GM12892 (cell line): ENCODE results near the gene TAOK3.

Experiments
- POLR2A ChIP-seq: IDR thresholded peaks from 2 replicates; pipeline ENCODE4 v1.6.1; 2011; ENCODE audit warnings: low read depth, low read length, control low read depth
- POLR2AphosphoS5 ChIP-seq: IDR thresholded peaks from 2 replicates; pipeline ENCODE4 v1.6.1; 2011; ENCODE audit warnings: low read depth, low read length, control low read depth
- TAF1 ChIP-seq: IDR thresholded peaks from 2 replicates; pipeline ENCODE4 v1.6.1; 2011; ENCODE audit warnings: low read depth, mild to moderate bottlenecking, control low read depth, low read length, borderline replicate concordance

DNA sequence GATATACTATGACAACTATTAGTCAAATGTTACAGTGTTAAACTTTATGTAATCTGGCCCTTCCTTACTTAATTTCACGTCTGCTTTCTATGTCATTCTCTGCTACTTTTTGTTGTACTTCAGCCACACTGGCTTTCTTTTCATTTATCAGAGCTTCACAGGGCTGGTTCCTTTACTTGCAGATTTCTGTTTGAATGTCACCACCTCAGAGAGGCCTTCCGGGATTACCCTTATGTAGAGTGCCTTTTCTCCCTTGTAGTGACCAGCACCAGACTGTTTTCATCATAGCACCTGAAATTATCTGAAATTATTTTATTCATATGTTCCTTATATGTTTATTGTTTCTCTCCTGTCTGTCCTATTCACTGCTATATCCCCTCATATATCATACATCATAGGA lies 75.4 kb downstream of the TAOK3 start:
- TF ChIP-seq POLR2AphosphoS5, result no peak
- no peak for TF ChIP-seq POLR2A
- TF ChIP-seq TAF1, result no peak
